Loucy (cell line): ENCODE data around the gene PHACTR2.

Experiments used
- H2AFZ ChIP-seq: fragments of 200-600 bp; sonication (generic); 2 replicates; pipeline ENCODE4 v1.6.0; 2016; ENCODE audit warnings: antibody characterized with exemption, mild to moderate bottlenecking, low read length, moderate library complexity
- H3F3A ChIP-seq: fragments of 200-600 bp; 2 replicates; pipeline ENCODE4 v1.6.0; 2016; ENCODE audit warnings: antibody characterized with exemption, low read depth, mild to moderate bottlenecking
- H3K27me3 ChIP-seq: fragments of 200-600 bp; sonication (generic); 2 replicates; pipeline ENCODE4 v1.6.1; 2014; ENCODE audit warnings: low read length, mild to moderate bottlenecking; ENCODE audit not compliant: insufficient read depth, poor library complexity, severe bottlenecking
- H3K36me3 ChIP-seq: fragments of 200-600 bp; sonication (generic); 2 replicates; pipeline ENCODE4 v1.6.1; 2016; ENCODE audit warnings: low read length; ENCODE audit not compliant: insufficient read depth
- H3K4me1 ChIP-seq: fragments of 200-600 bp; sonication (generic); 2 replicates; pipeline ENCODE4 v1.5.1; 2014; ENCODE audit warnings: low read length, mild to moderate bottlenecking; ENCODE audit not compliant: insufficient read depth, poor library complexity, severe bottlenecking
- H3K4me2 ChIP-seq: fragments of 200-600 bp; sonication (generic); 2 replicates; pipeline ENCODE4 v1.6.0; 2014; ENCODE audit warnings: antibody characterized with exemption, low read length, low read depth, mild to moderate bottlenecking; ENCODE audit not compliant: poor library complexity, severe bottlenecking
- H3K4me3 ChIP-seq: fragments of 200-600 bp; sonication (generic); 2 replicates; pipeline ENCODE4 v1.5.1; 2014; ENCODE audit warnings: low read length, mild to moderate bottlenecking, mixed read lengths; ENCODE audit not compliant: poor library complexity, severe bottlenecking
- H3K79me2 ChIP-seq: fragments of 200-600 bp; sonication (generic); 2 replicates; pipeline ENCODE4 v1.6.1; 2014; ENCODE audit warnings: low read length; ENCODE audit not compliant: insufficient read depth
- H3K9ac ChIP-seq: fragments of 200-600 bp; sonication (generic); 2 replicates; pipeline ENCODE4 v1.6.0; 2014; ENCODE audit warnings: mild to moderate bottlenecking, low read depth, low read length, moderate library complexity; ENCODE audit not compliant: poor library complexity, severe bottlenecking
- H3K9me2 ChIP-seq: fragments of 200-600 bp; sonication (generic); replicated peaks from 2 replicates; pipeline ENCODE4 v1.6.1; 2016; ENCODE audit warnings: low read depth, low read length, mixed read lengths
- H3K9me3 ChIP-seq: fragments of 200-600 bp; sonication (generic); 2 replicates; pipeline ENCODE4 v1.6.1; 2014; ENCODE audit warnings: mild to moderate bottlenecking, antibody characterized with exemption, low read length, low read depth; ENCODE audit not compliant: insufficient read depth
- H4K20me1 ChIP-seq: fragments of 200-600 bp; sonication (generic); 2 replicates; pipeline ENCODE4 v1.6.0; 2014; ENCODE audit warnings: antibody characterized with exemption, low read length, mild to moderate bottlenecking; ENCODE audit not compliant: insufficient read depth, poor library complexity, severe bottlenecking
- EZH2phosphoT487 ChIP-seq: fragments of 200-600 bp; IDR thresholded peaks from 2 replicates; pipeline ENCODE4 v1.6.1; 2018; ENCODE audit warnings: antibody characterized with exemption, mild to moderate bottlenecking, moderate library complexity, borderline replicate concordance
- TF ChIP-seq, protein P1 (sequence below): fragments of 200-600 bp; sonication (generic); conservative IDR thresholded peaks from 2 replicates; pipeline ENCODE4 v1.5.1; 2014; ENCODE audit warnings: mild to moderate bottlenecking, antibody characterized with exemption, low read length

The PHACTR2 gene

GRCh38 chr6:143675946-143676345, 1.8 kb upstream of the PHACTR2 start:
- Histone ChIP-seq H3F3A (0 out of 2 replicates have a peak, but pooled peaks cover 3% of the 10 kb centered on the region), H3K4me1 (peaks cover 21% of the 10 kb centered on the region), H3K79me2 (no peaks in the 10 kb centered on the region), H3K4me3 (no peak overlapping the region), H3K36me3 (no peaks in the 10 kb centered on the region), H3K4me2 (no peak overlapping the region), H3K9me3 (no peaks in the 10 kb centered on the region), H3K9me2 (no peaks in the 10 kb centered on the region), H3K9ac (no peak overlapping the region), H2AFZ (no peak overlapping the region), H3K27me3 (no peaks in the 10 kb centered on the region), H4K20me1 (peaks cover 4% of the 10 kb centered on the region)
- TF ChIP-seq EZH2phosphoT487, result no peak
- TF ChIP-seq, protein P1, sequence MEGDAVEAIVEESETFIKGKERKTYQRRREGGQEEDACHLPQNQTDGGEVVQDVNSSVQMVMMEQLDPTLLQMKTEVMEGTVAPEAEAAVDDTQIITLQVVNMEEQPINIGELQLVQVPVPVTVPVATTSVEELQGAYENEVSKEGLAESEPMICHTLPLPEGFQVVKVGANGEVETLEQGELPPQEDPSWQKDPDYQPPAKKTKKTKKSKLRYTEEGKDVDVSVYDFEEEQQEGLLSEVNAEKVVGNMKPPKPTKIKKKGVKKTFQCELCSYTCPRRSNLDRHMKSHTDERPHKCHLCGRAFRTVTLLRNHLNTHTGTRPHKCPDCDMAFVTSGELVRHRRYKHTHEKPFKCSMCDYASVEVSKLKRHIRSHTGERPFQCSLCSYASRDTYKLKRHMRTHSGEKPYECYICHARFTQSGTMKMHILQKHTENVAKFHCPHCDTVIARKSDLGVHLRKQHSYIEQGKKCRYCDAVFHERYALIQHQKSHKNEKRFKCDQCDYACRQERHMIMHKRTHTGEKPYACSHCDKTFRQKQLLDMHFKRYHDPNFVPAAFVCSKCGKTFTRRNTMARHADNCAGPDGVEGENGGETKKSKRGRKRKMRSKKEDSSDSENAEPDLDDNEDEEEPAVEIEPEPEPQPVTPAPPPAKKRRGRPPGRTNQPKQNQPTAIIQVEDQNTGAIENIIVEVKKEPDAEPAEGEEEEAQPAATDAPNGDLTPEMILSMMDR, result no peak

GRCh38 chr6:143676437-143677045, 1.2 kb upstream of the PHACTR2 start:
- H2AFZ ChIP-seq, result no peak overlapping the region
- TF ChIP-seq, protein P1, result no peak
- TF ChIP-seq EZH2phosphoT487, result no peak
- no peaks in the 10 kb centered on the region for H3K9me2 ChIP-seq
- H3K4me3 ChIP-seq, result no peak overlapping the region
- H3K79me2 ChIP-seq, result no peaks in the 10 kb centered on the region
- H3K9ac ChIP-seq, result no peak overlapping the region
- no peaks in the 10 kb centered on the region for H3K27me3 ChIP-seq
- no peaks in the 10 kb centered on the region for H3K36me3 ChIP-seq
- H3K4me1 ChIP-seq, result peaks cover 21% of the 10 kb centered on the region
- H4K20me1 ChIP-seq, result peaks cover 4% of the 10 kb centered on the region
- H3K9me3 ChIP-seq, result no peaks in the 10 kb centered on the region
- 0 out of 2 replicates have a peak, but pooled peaks cover 3% of the 10 kb centered on the region for H3F3A ChIP-seq
- no peak overlapping the region for H3K4me2 ChIP-seq

DNA sequence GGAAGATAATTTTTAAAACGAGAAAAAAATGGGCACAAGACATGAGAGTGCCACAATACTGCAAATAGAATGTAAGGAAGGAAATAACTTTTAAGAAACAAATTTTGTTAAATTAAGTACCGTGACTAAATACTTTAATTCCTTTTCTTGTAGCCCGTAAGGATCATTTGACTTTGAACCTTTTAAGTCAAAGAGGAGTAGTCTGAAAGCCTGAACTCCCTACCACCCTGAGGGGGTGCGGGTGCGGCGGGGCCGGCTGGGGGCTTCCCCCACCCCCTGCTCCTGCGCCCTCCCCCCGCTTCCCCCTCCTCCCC, 231 bp upstream of the PHACTR2 start:
- no peak overlapping the region for H3K4me3 ChIP-seq
- no peaks in the 10 kb centered on the region for H3K9me3 ChIP-seq
- TF ChIP-seq EZH2phosphoT487, result no peak
- H3K4me1 ChIP-seq, result peaks cover 21% of the 10 kb centered on the region
- peaks cover 4% of the 10 kb centered on the region for H4K20me1 ChIP-seq
- no peaks in the 10 kb centered on the region for H3K27me3 ChIP-seq
- H3F3A ChIP-seq, result 0 out of 2 replicates have a peak, but pooled peaks cover 3% of the 10 kb centered on the region
- no peak overlapping the region for H3K9ac ChIP-seq
- no peaks in the 10 kb centered on the region for H3K79me2 ChIP-seq
- no peaks in the 10 kb centered on the region for H3K36me3 ChIP-seq
- H2AFZ ChIP-seq, result no peak overlapping the region
- no peaks in the 10 kb centered on the region for H3K9me2 ChIP-seq
- H3K4me2 ChIP-seq, result no peak overlapping the region

- Histone ChIP-seq H3K4me2 (peak overlapping the region; percentile 62), H3K9me3 (no peaks in the 10 kb centered on the region), H3K9ac (no peak overlapping the region), H3K36me3 (no peaks in the 10 kb centered on the region), H3K9me2 (no peaks in the 10 kb centered on the region), H3K4me1 (peaks cover 21% of the 10 kb centered on the region), H3K79me2 (no peaks in the 10 kb centered on the region), H4K20me1 (peaks cover 4% of the 10 kb centered on the region), H3F3A (0 out of 2 replicates have a peak, but pooled peaks cover 3% of the 10 kb centered on the region), H2AFZ (no peak overlapping the region), H3K4me3 (peak overlapping the region; percentile 6), H3K27me3 (no peaks in the 10 kb centered on the region)
- TF ChIP-seq, protein P1, result no peak
- no peak for TF ChIP-seq EZH2phosphoT487
These were observed 1.3 kb downstream of the PHACTR2 start for GRCh38 chr6:143679041-143679440.
